Ascending aorta (tissue), 2 donors: ENCODE measurements around the gene MAN1B1. TPM values are rescaled to one million over a fixed set of nuclear protein-coding genes. Genes with fewer than 3 reads are reported as not detected.

Source experiments
- DNase-seq, 2 donors: peaks; one replicate each; pipeline ENCODE4 v3.0.0-alpha.2; 2019; ENCODE audit warnings: low spot score in 2 of 2
- H3K27ac ChIP-seq, 2 donors: fragments of 200-600 bp; sonication (generic); one replicate each; pipeline ENCODE4 v1.5.1; 2016 to 2017; ENCODE audit warnings: mild to moderate bottlenecking in 1 of 2
- H3K27me3 ChIP-seq: fragments of 200-600 bp; sonication (generic); one replicate; pipeline ENCODE4 v1.5.1; 2017
- H3K36me3 ChIP-seq, 2 donors: fragments of 200-600 bp; sonication (generic); one replicate each; pipeline ENCODE4 v1.5.1; 2016
- H3K4me1 ChIP-seq, 2 donors: fragments of 200-600 bp; sonication (generic); one replicate each; pipeline ENCODE4 v1.5.1; 2016 to 2017; ENCODE audit warnings: mild to moderate bottlenecking in 1 of 2
- H3K4me3 ChIP-seq, 2 donors: fragments of 200-600 bp; sonication (generic); one replicate each; pipeline ENCODE4 v1.5.1; 2016 to 2017; ENCODE audit warnings: mild to moderate bottlenecking in 1 of 2
- H3K9me3 ChIP-seq, 2 donors: fragments of 200-600 bp; sonication (generic); one replicate each; pipeline ENCODE4 v1.5.1; 2016
- CTCF ChIP-seq, 3 experiments: fragments of 200-600 bp in 2 of 3; fragments of 450-650 bp in 1 of 3; sonication (generic) in 2 of 3; IDR thresholded peaks; one replicate each; pipeline ENCODE4 v1.5.1; 2016 to 2019; ENCODE audit warnings: antibody characterized with exemption in 3 of 3, mild to moderate bottlenecking in 1 of 3, moderate library complexity in 1 of 3
- intact Hi-C: fragments of 100-400 bp; cut with DNase I; formaldehyde crosslinking; loops from one replicate; pipeline ENCODE4 v1.15.1; 2023
- total RNA-seq: library from RNA; depleted of rRNA; stranded (reverse); fragments of >200 nt; gene quantifications from one replicate; pipeline ENCODE4 v1.1.0, GENCODE V29; 2016

Gene MAN1B1
- total RNA-seq, 1 donor from 2014 or later, result 85.3 TPM

- Histone ChIP-seq H3K4me1 (peaks cover 0 to 6% of the 10 kb centered on the region in 2 donors), H3K36me3 (no peaks in the 10 kb centered on the region), H3K9me3 (no peaks in the 10 kb centered on the region), H3K4me3 (peak overlapping the region in 1 of 2 donors; percentile 63), H3K27me3 (peaks cover 15% of the 10 kb centered on the region), H3K27ac (no peak overlapping the region)
- TF ChIP-seq CTCF (IDR thresholded peaks at IDR 0.05), result no peak
- intact Hi-C loops, result no loop called here
- DNase-seq, result no peak
Measured at GRCh38 chr9:137069508-137070091, 17.2 kb upstream of the MAN1B1 start.

- DNase-seq, result peak; percentile 47 to 90
- H3K4me3 ChIP-seq, result peak within 1 kb of the TSS; percentile 47 to 63
- intact Hi-C loops, result no loop called here
- TF ChIP-seq CTCF (IDR thresholded peaks at IDR 0.05), result no peak
- no peaks in the 10 kb centered on the region for H3K36me3 ChIP-seq
- peaks cover 0 to 6% of the 10 kb centered on the region in 2 donors for H3K4me1 ChIP-seq
- H3K27me3 ChIP-seq, result peaks cover 15% of the 10 kb centered on the region
- no peak within 1 kb of the TSS for H3K27ac ChIP-seq
- H3K9me3 ChIP-seq, result no peaks in the 10 kb centered on the region
Measured at GRCh38 chr9:137070201-137070905, 16.4 kb upstream of the MAN1B1 start, which contains the start of gene SAPCD2. Gene SAPCD2 (minus strand): TSS chr9:137070557. CDS start chr9:137070460, 97 bp downstream.

DNA sequence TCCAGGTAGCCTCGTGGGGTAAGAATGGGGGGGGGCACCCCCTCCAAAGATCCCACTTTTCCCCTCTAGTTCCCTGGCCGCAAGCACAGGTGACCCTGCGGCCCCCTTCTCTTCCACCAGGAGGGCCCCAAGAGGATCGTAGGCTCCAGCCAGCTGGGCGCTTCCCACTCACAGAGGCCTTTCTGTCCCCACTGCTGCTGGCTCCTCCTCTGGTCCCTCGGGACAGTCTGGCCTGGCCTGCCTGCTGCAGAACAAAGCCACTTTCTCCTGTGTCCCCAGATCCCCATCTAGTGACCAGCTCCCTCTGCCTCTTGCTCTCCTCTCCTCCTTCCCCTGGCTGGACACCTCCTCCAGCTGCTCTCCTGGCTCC lies 15.9 kb upstream of the MAN1B1 start:
- DNase-seq, result no peak
- Histone ChIP-seq H3K4me3 (peak overlapping the region; percentile 47 to 63), H3K36me3 (no peaks in the 10 kb centered on the region), H3K27me3 (peaks cover 15% of the 10 kb centered on the region), H3K9me3 (no peaks in the 10 kb centered on the region), H3K4me1 (peaks cover 0 to 6% of the 10 kb centered on the region in 2 donors), H3K27ac (no peak overlapping the region)
- intact Hi-C loops, result no loop called here
- no peak for TF ChIP-seq CTCF (IDR thresholded peaks at IDR 0.05)

DNA sequence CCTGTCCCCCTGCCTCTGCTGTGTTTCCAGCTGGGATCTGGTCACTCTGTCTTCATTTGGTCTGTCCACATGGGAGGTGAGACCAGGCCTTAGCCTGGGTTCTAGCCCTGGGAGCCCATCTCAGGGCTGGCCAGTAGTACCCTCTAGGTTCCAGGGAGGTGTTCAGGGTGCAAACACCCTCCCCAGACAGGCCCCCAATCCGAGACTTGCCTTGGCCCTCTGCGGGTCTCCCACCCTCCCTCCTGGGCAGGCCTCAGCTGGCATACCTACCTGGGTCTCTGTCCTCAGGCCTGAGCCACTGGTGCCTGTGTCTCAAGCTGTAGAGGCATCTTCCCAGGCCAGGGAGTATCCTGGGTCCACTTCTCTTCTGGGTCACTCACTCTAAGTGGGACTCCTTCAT lies 15.5 kb upstream of the MAN1B1 start:
- Histone ChIP-seq H3K27ac (no peak overlapping the region), H3K27me3 (peaks cover 15% of the 10 kb centered on the region), H3K4me1 (peaks cover 0 to 6% of the 10 kb centered on the region in 2 donors), H3K4me3 (no peak overlapping the region), H3K36me3 (no peaks in the 10 kb centered on the region), H3K9me3 (no peaks in the 10 kb centered on the region)
- TF ChIP-seq CTCF (IDR thresholded peaks at IDR 0.05), result no peak
- intact Hi-C loops, result no loop called here
- DNase-seq, result no peak

DNA sequence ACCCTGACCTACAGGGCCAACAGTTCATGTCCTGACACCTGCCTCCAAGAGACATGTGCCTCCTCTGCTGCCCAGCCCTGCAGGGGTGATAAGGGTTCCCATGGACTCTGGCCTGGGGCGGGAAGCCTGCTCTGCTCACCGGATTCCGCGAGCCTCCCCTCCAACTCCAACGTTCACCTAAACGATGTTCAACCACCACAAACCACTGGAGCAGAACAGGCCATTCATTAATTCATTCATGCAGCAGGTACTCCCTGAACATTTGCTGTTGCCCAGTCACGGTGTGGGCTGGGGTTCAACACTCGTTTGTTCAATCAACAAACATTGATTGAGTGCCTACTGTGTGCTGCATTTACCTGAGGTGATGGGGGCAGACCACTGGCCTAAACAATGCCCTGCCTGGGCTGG lies 12.8 kb upstream of the MAN1B1 start:
- H3K4me1 ChIP-seq, result peaks cover 5 to 16% of the 10 kb centered on the region in 2 donors
- no peak overlapping the region for H3K27ac ChIP-seq
- no peaks in the 10 kb centered on the region for H3K36me3 ChIP-seq
- no peak for DNase-seq
- TF ChIP-seq CTCF (IDR thresholded peaks at IDR 0.05), result no peak
- no peaks in the 10 kb centered on the region for H3K9me3 ChIP-seq
- intact Hi-C loops, result no loop called here
- no peak overlapping the region for H3K4me3 ChIP-seq
- H3K27me3 ChIP-seq, result peaks cover 8% of the 10 kb centered on the region
